A673 (cell line): ENCODE data around the gene IL17B.

ENCODE experiments used
- CTCF ChIP-seq: fragments of 300-800, 200-600 bp; sonication (generic); conservative IDR thresholded peaks from 2 replicates; pipeline ENCODE4 v1.5.1; 2017; ENCODE audit warnings: low read depth, mild to moderate bottlenecking, antibody characterized with exemption, low read length, moderate library complexity, mixed read lengths
- EZH2 ChIP-seq: fragments of 200-600 bp; sonication (generic); IDR thresholded peaks from 2 replicates; pipeline ENCODE4 v1.6.1; 2017; ENCODE audit warnings: borderline replicate concordance, low read depth, mild to moderate bottlenecking, mixed read lengths, antibody characterized with exemption, low read length; ENCODE audit not compliant: poor library complexity, severe bottlenecking

DNA sequence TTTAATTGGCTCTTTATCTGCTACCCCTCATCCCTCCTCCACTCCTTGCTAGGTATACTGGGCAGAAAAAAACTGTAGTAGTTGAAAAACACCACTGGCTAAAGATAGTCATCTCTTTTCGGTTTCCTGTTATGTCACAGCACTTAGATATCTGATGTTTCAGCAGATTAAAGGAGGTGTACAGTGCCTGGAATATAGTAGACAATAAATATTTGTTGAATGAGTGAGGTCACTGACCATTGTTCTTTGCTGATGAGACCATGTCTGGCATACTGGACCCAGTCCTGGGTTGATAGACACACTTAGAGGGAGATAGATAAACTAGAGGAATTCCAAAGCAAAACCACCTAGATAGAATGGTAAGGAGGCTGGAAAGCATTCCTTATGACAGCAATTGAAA, 30.6 kb downstream of the IL17B start:
- TF ChIP-seq CTCF = no peak
- TF ChIP-seq EZH2 = no peak
